GF-D8 (cell line): ENCODE measurements around the gene DGKE.

ENCODE experiments used
- DNase-seq: peaks from one replicate; lab custom pipeline; 2025; lab: John Stamatoyannopoulos, UW

DGKE gene

DNA sequence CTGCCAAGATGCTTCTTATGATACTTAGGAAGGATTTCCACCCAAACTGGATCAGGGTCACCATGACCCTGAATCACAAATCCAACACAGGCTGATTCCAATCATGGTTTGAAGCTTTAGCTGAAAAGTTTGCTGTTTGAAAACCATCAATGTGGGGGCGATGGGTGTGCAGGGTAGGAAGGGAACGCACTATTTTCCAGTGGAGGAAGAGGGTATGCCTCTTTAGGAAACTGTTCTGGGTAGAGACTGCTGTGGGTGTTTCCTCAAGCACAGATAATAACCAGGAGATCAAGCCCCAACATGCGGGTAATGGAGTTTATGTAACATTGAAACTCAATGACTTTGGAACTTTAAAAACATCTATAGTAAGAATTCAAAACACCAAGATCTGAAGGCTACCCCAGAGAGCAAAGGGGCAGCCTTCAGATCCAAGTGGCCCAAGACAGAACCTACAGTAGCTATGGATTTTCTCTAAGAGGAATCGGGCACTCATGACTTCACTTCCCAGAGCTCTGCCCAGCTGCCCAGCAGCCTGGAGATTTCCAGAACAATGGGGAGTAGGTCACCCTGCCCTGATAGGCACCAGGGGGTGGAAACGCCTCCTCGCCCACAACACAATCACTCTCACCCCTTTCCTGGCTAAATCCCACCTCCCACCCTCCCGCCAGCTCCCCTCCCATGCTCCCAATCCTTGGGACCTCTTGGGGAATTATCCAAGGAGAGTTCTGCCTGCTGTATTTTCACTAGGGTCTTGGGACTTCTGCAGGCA lies 57.1 kb downstream of the DGKE start:
- no peak for DNase-seq

DNA sequence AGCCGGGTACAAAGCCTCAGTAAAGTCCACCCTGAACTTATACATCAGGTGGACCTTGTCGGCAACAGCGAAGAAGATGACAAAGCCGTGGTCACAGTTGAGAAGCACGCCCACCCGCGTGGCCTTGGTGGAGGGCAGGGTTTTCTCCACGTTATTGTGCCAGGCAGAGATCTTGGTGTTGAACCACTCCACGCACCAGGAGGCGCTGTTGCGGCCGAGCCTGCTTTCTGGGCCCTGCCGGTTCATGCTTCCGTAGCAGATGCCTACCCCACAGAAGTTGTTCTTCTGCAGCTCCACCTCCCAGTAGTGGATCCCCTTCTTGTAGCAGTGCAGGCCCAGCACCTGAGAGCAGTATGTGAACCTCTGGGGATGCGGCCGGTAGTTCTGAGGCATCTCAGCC lies 57.8 kb downstream of the DGKE start:
- DNase-seq = no peak

DNA sequence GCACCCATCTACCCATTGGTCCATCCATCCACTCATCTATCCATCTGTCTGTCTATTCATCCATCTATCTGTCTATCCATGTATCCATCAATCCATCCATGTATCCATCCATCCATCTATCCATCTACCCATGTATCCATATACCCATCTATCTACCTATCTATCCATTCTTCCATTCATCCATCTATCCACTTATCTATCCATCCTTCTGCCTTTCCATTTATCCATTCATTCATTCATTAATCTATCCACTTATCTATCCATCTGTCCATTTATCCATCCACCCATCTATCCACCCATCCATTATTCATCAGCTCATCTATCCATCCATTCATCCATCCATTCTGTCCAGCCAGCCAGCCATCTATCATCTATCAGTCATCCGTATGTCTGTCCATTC lies 58.4 kb downstream of the DGKE start:
- DNase-seq = no peak

DNA sequence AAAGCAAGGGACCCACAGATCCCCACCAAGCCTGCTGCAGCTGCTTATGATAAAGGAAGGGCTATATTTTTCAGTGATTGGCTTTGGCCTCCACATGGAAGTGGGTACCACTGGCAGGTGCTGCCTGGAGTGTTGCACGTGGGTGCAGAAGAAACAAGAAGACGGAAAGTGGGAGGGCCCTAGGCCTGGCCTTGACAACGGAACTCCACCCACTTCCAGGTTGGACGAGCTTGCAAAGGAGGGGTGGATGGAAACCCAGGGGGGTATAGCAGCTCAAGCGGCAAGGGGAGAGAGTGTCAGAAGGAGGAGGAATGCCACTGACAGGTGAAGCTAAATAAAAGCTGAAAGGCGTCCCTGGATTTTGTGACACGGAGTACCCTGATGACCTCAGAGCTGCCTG lies 59.6 kb downstream of the DGKE start:
- DNase-seq = no peak

DNA sequence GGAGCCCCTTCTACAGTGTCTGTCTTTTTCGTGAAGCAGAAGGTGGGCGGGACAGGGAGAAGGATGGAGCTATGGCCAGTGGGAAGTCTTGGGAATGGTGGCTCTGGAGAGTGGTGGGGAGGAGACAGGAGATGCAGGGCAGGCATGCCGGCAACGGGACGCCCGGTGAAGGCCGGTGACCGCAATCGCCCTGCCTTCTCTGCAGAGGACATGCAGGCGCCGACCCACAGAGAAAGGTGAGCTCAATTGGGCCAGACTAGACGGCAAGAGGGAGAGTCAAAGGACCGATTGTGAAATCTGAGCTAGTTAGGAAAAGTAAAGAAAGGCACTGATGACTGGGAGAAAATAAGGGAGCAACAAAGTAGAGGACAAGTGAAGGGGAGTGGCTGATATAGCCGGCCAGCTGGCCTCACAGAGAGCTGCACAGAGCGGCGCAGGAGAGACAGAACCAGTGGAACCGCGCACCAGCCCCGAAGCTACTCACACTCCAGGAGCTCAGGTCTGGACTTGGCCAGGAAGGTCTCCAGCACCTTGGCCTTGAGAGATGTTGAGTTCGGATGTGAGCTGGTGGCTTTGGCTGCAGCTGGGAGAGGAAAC lies 61.0 kb downstream of the DGKE start:
- no peak for DNase-seq

DNA sequence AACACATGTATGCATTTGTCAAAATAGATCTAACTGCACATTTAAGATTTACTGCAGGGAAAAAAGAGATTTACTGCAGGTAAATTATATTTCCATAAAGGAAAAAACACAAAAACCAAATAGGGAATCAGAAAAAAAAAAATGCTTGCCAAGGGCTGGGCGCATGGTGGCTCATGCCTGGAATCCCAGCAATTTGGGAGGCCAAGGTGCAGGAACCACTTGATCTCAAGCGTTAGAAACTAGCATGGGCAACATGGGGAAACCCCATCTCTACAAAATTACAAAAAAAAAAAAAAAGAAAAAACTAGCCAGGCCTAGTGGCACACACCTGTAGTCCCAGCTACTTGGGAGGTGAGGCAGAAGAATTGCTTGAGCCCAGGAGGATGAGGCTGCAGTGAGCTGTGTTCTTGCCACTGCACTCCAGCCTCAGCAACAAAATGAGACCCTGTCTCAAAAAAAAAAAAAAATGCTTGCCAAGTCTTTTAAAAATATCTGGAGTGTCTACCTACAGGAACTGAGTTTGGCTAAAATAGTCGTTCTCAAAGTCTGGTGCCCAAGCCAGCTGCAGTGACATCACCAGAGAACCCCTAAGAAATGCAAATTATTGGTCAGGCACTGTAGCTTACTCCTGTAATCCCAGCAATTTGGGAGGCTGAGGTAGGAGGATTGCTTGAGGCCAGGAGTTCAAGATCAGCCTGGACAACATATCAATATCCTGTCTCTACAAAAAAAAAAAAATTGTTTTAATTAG lies 62.4 kb downstream of the DGKE start:
- DNase-seq = no peak

DNA sequence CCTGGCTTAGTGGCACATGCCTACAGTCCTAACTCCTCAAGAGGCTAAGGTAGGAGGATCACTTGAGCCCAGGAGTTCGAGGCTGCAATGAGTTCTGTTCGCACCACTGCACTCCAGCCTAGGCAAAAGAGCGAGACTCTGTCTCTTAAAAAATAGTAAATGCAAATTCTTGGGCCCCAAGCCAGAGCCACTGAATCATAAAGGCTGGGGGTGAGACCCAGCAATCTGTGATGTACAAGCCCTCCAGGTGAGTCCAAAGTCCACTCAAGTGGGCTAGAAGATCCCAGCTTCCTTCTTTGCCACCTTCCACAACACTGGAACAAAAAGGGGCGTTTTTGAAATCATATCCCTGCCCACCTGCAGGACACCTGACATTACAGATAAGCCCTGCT lies 63.0 kb downstream of the DGKE start:
- DNase-seq = no peak

DNA sequence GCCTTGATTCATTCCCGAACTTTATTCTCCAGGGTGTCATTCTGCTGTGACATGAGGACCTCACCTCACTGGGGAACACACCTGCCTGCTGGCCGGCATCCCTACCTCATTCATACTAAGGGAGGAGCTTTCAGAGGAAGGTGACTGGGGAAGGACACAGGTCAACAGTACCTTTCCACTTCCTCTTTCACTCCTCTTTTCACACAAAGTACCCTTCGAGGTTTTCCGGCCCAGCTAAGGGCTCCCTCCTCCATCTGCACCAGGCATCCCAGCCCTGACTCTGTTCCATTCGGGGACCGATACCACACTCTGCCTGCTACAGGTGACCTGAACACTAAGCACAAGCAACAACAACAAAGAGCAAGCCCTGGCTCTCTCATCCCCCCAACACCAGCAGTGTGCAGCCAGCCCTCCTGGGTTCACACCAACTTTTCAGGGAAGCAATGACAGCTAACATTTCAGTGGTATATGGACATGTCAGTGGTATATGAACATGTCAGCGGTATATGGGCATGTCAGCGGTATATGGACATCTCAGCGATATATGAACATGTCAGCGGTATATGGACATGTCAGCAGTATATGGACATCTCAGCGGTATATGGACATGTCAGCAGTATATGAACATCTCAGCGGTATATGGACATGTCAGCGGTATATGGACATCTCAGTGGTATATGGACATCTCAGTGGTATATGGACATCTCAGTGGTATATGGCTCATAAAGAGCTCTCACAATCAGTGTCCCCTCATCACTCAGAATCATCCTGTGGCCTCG lies 63.9 kb downstream of the DGKE start:
- DNase-seq = no peak

DNA sequence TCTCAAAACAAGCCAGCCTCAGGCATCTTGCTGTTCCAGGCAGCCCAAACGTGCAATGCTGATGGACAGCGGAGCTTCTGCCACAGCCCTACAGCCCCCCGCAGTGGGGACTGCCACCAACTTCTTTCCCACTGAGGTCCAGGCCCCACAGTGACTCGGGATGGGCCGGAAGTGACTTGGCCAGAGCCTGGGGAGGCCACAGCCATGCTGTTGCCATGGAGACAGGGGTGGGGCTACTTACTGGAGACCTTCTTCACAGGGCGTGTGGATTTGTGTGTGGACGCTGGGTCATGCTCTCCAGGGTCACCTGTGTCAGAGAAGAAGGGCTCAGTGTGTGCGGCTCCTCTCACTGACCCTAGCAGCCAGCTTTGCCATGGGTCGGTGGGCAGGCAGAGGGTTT lies 64.9 kb downstream of the DGKE start:
- no peak for DNase-seq

DNA sequence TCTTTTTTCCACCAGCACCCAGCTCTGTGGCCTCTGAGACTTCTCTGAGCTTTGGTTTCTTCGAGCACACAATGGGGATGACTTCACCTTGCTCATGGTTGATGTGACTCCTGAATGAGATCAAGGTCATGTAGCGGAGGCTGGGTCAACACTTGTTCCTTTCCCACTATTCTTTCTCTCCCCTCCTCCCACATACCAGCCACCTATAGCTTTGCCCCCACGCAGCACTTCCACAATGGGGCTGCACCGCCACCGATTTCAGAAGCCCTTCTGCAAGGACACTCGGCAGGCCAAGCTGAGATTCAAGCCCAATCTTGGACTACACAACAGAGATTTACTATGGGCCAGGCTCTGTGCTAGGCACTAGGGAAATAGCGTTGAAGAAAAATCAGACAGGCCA lies 65.5 kb downstream of the DGKE start:
- DNase-seq = no peak

DNA sequence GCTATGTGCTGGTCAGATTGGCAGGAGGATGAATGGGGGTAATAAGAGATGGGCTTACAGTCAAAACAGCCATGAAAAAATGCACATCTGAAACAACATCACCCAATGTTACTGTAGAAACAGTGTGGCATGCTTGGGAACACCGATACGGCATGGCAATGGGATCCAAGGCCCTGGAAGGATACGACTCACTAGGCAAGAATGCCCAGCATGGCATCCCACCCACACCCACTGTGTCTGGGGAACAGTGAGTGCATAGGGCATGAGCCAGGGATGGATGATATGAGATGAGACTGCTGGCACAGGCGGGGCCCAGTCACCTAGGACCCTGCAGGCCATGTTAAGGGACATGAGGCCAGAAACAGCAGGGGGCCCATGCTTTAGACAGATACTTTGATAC lies 68.4 kb downstream of the DGKE start:
- no peak for DNase-seq

DNA sequence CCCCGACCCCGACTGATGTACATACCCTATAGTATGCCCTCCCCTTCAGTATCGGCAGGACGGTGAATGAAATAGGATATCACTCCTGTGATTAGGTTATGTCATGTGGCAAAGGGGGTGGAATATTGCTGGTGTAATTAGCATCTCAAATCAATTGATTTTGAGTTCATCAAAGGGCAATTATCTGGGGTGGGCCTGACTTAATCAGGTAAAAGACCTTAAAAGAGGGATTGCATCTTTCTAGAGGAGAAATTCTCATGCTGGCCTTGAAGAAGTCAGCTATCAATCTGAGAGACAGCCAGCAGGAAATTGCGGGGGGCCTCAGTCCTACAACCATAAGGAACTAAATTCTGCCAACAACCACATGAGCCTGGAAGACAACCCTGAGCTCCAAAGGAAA lies 69.6 kb downstream of the DGKE start:
- DNase-seq = no peak

DNA sequence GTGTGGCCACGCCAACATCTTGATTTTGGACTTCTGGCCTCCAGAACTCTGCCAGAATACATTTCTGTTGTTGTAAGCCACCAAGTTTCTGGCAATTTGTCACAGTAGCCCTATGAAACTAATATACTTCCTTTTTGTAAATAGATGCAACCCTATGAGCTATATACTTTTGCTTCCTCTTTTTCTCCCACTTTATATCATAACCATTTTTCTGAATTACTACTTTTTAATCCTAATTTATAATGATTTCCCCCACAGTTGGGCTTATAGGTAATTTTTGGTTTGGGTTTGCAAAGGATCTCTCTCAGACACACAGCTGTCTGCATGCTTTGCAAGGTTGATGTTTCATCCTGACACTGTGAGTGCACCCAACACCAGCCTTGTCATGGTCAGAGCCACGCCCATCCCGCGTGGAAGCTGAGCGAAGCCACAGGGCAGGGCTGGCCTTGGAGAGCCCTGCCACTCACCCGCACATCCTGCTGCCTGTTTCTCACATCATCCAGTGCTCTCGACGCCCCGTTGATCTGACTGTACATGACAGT lies 74.1 kb downstream of the DGKE start:
- no peak for DNase-seq

DNA sequence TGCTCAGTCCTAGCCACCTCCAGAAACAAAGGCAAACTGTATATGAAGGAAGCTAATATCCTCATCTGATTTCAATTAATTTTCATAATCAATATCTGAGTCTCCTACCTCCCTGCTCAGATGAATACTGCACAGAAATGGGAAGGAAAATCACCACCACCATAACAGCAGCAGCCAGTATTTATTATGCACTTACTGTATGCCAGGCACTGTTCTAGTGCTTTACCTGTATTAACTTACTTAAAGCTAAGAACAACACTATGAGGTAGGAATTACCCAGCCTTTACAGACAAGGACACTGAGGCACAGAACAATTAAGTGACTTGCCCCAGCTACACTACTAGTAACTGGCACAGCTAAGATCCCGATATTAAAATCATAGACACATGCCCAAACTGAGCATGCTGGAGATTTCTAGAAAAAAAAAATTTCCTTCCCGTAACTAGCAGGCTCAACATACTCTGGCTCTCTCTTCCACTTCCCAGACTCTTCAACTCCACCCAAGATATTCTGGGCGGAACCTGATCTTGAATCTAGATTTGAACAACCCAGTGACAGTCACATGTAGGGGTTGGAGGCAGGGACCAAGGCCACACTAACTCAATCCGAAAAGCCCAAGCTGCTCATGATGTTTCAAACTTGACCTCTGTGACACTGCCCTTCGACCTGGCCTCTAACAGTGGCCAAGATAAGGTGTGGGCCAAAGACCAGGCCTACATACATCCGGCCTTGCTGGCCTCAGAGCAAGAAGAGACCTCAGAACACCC lies 76.0 kb downstream of the DGKE start:
- no peak for DNase-seq

DNA sequence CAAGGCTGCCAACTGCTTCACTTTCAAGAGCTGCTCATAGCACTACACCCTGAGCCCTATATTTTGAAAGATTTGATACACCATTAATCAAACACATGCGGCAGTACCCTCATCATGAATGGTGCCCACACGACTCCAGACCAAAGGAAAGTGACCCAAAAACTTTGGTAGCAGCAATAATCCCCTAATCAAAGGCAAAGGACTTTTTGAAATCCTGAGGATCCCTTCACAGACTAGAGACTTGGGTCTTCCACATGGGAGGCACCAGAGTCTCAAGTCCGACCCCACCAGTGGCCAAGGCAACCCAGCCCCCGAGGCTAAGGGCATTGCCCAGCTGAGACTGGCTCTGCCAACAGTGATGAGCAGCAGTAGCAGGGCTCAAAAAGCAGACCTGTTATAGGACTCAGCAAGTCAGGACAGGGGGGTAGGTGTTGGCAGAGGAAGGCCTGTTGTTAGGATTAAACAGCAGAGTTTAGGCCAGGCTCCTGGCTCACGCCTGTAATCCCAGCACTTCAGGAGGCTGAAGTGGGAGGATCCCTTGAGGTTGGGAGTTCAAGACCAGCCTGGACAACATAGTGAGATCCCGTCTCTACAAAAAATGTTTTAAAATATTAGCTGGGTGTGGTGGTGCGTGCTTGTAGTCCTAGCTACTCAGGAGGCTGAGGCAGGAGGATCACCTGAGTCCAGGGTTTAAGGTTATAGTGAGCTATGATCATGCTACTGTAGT lies 76.7 kb downstream of the DGKE start:
- DNase-seq = no peak

DNA sequence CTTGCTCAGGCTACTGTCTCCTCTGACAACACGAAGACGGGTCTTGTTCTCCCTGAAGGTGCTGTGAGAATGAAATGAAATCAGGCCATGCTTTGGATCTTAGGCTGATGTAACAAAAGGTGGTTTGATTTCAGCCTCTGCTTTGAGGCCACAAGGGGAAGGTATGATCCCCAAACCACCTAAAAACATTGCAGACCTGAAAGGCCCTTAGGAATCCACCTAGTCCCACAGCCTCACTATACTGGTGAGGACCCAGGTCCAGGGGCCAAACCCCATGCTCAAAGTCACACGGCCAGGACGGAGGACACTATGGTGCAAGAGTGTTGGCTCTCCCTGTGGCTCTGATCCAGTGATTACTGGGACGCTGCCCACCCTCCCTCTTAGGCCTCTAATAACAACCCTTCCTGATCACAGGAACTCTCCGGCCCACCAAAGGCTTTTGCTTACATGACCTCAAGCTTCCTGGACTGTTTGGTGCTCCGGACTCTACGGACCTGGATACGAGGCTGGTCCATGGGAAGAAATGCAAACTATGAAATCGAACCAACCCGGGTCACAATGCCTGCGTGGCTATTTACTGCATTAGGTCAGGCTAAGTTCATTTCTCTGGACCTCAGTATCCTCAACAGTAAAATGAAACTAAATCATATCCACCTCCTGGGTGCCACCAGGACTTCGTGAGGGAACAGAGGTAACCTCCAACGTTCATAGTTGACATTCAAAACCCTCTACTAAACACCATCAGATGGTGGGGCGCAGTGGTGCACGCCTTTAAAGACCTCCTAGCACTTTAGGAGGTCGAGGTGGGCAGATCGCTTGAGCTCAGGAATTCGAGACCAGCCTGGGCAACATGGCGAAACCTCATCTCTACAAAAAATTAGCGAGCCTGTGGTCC lies 78.4 kb downstream of the DGKE start:
- DNase-seq = no peak

DNA sequence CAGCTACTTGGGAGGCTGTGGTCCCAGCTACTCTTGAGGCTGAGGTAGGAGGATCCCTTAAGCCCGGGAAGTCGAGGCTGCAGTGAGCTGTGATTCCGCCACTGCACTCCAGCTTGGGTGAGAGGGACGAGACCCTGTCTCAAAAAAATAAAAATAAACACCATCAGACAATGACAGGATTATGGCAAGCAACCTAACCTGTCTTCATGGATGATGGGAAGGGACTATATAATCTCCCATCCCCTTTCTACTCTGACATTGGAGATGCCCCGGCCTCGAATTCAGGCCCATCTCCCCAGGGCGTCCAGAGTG lies 79.0 kb downstream of the DGKE start:
- no peak for DNase-seq

DNA sequence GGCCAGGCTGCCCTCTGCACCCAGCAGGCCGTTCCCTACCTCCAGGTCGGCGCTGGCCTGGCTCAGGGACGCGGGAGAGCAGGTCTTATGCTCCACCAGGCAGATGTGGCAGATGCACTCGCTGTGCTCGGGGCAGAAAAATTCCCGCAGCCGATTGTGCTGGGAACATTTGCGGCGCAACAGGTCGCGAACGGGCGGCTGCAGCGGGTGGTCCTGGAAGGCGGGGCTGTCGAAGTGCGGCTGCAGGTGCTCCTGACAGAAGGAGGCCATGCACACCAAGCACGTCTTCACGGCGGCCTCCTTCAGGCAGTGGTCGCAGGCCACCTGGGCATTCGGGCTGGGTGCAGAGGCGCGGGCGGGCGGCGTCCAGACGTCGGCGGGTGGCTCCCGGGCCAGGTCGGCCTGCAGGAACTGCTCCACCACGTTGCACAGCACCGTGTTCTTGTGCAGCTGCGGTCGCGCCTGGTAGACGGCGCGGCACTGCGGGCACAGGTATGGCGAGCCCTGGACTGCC lies 79.5 kb downstream of the DGKE start:
- no peak for DNase-seq

DNA sequence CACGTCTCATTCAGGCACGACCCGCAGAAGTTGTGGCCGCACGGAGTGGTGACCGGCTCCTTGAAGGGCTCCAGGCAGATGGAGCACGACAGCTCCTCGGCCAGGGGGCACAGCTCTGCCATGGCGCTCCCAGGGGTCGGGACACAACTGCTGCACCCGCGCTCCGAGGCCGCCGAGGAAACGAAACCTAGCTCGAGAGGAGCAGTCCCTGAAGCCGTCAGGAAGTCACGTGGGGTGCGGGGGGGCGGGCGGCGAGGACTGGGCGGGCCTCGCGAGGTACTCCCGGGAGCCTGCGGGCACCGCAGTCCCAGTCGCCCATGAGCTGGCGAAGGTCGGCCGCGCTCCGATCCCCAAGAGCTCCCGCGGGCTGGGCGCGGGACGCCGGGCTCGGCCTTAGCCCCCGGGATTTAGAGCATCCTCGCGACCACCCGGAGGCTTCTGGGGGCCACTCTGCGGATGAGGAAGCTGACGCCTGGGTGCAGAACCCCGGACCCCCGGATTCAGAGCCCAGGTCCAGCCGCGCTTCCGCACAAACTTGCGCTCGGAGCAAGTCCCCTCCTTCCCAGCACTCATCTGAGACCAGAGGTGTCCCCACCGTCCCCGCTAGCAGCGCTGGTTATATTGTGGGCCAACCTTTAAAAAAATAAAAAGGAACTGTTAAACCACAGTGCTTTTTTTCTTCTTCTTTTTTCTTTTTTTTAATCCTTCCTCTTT lies 80.1 kb downstream of the DGKE start, which contains the start of gene TRIM25:
TRIM25 (minus strand) TSS at position 183 of the 714 bp plus-strand sequence; CDS start at position 122, 61 bp downstream.
- peak; percentile 71 for DNase-seq
